Tibial artery (tissue), 4 donors: Measurements from ENCODE around the gene ABCA2.

ENCODE experiments used
- DNase-seq, 2 donors: peaks; one replicate each; pipeline ENCODE4 v3.0.0-alpha.2; 2019
- H3K27ac ChIP-seq, 2 donors: fragments of 200-600 bp; sonication (generic) in 1 of 2; 1 replicate in 1 of 2; 2 replicates in 1 of 2; pipeline ENCODE4 v1.5.1; 2018 to 2019; ENCODE audit warnings: mild to moderate bottlenecking in 1 of 2
- H3K27me3 ChIP-seq, 2 donors: fragments of 200-600 bp; sonication (generic) in 1 of 2; one replicate each; pipeline versions ENCODE4 v1.5.1 to v1.6.0; 2016 to 2019
- H3K36me3 ChIP-seq, 3 donors: fragments of 200-600 bp; sonication (generic) in 2 of 3; one replicate each; pipeline ENCODE4 v1.5.1; 2016 to 2019; ENCODE audit warnings: mild to moderate bottlenecking in 2 of 3
- H3K4me1 ChIP-seq, 4 donors: fragments of 200-600 bp; sonication (generic) in 2 of 4; 1 replicate in 3 of 4; 2 replicates in 1 of 4; pipeline ENCODE4 v1.5.1; 2016 to 2019
- H3K4me3 ChIP-seq, 2 donors: fragments of 200-600 bp; sonication (generic) in 1 of 2; 1 replicate in 1 of 2; 2 replicates in 1 of 2; pipeline ENCODE4 v1.5.1; 2018 to 2019; ENCODE audit warnings: mild to moderate bottlenecking in 2 of 2
- H3K9me3 ChIP-seq, 3 donors: fragments of 200-600 bp; sonication (generic) in 1 of 3; one replicate each; pipeline ENCODE4 v1.5.1; 2016 to 2019
- CTCF ChIP-seq, 2 experiments: fragments of 200-600 bp in 1 of 2; fragments of 450-650 bp in 1 of 2; IDR thresholded peaks; one replicate each; pipeline ENCODE4 v1.5.1; 2017 to 2019; ENCODE audit warnings: antibody characterized with exemption in 2 of 2, mild to moderate bottlenecking in 1 of 2, moderate library complexity in 1 of 2
- intact Hi-C: fragments of 100-400 bp; cut with DNase I; formaldehyde crosslinking; loops from one replicate; pipeline ENCODE4 v1.15.0; 2023; ENCODE audit warnings: low total_unique reads

Gene ABCA2

GRCh38 chr9:137058521-137059234, 30.6 kb upstream of the ABCA2 start:
- intact Hi-C loops, result no loop called here
- no peak overlapping the region for H3K4me3 ChIP-seq
- no peak overlapping the region for H3K27ac ChIP-seq
- DNase-seq, result no peak
- no peaks in the 10 kb centered on the region for H3K9me3 ChIP-seq
- H3K4me1 ChIP-seq, result peaks cover 0 to 26% (median 18%) of the 10 kb centered on the region in 4 donors
- no peak for TF ChIP-seq CTCF (IDR thresholded peaks at IDR 0.05)
- H3K27me3 ChIP-seq, result peaks cover under 1 to 39% of the 10 kb centered on the region in 2 donors
- H3K36me3 ChIP-seq, result no peaks in the 10 kb centered on the region

GRCh38 chr9:137057545-137057944, 29.5 kb upstream of the ABCA2 start:
- peaks cover 0 to 36% (median 25%) of the 10 kb centered on the region in 4 donors for H3K4me1 ChIP-seq

DNA sequence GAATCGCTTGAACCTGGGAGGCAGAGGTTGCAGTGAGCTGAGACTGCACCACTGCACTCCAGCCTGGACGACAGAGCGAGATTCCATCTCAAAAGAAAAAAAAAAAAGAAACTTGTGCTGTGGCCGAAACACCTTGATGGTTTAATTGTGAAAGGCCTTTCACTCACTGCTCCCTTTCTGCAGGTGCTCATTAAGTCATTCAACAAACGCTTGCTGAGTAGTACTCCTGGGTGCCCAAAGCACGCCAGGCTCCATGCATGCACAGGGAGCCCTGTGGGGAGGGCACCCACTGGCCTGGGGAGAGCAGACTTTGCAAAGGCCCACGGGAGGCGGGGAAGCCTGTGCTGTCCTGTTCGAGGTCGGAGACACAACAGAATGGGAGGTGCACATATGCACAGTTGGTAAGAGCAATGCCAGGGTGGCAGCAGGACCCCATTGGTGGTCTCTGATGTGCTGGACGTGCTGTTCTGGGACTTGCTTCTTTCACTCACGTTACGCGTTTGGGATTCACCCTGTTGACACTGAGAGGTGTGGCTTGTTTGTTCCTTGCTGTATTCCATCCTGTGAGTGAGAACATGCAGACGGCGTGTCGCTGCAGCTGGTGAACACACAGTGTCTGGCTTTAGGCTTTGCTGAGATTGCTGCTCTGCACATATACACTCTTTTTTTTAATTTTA, 28.8 kb upstream of the ABCA2 start:
- DNase-seq, result no peak
- H3K27ac ChIP-seq, result no peak overlapping the region

More at GRCh38 chr9:137057545-137057944, 29.5 kb upstream of the ABCA2 start:
- Histone ChIP-seq H3K9me3 (no peaks in the 10 kb centered on the region), H3K4me3 (no peak overlapping the region), H3K27me3 (peaks cover 6 to 43% of the 10 kb centered on the region in 2 donors), H3K36me3 (no peaks in the 10 kb centered on the region), H3K27ac (no peak overlapping the region)
- intact Hi-C loops, result no loop called here
- DNase-seq, result no peak
- no peak for TF ChIP-seq CTCF (IDR thresholded peaks at IDR 0.05)

DNA sequence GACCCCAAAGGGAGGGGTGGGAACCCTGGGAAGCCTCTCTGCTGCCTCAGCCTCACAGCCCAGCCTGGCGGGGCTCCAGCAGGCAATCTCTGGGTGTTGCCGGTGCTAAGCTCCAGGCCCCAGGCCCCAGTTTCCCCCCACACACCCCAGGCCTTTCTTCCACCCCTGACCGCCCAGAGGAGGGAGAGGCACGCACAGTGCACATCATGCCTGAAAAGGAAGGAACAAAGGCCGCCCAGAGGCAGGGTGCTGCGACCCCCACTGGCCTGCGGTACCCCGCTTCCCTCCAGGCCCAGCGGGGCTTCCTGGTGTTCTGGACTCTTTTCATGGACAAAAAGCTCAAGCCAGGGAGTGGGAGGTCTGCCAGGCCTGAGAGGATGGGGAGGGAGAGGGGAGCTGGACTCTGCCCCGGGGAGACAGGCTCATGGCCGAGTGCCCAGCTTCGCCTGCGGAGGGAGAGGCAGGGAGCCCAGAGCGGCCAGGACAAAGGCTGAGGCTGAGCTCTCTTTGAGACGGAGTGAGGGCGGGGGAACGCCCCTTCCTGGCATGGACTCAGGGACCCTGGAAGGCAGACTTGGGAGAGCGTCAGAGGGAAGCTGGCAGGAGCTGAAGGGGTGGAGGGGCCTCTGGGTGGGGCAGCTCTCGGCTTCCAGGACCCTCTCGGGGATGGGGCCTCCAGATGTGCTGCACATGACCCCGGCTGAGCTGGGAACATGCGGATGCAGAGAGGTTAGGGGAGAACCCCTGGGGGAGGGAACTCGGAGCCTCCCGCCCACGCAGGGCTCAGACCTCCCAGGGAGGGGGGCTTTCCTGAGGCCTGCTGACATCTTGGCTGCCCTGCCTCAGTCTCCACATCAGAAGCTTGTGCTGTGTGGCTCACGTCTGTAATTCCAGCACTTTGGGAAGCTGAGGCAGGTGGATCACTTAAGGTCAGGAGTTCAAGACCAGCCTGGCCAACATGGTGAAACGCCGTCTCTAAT, 27.6 kb upstream of the ABCA2 start:
- Histone ChIP-seq H3K27ac (no peak overlapping the region), H3K36me3 (no peaks in the 10 kb centered on the region), H3K27me3 (peaks cover 6 to 62% of the 10 kb centered on the region in 2 donors), H3K9me3 (no peaks in the 10 kb centered on the region), H3K4me1 (peaks cover 0 to 36% (median 25%) of the 10 kb centered on the region in 4 donors), H3K4me3 (no peak overlapping the region)
- intact Hi-C loops, result no loop called here
- peak in 1 of 2 donors; percentile 34 for DNase-seq
- TF ChIP-seq CTCF (IDR thresholded peaks at IDR 0.05), result no peak

More for the DNA sequence above, 28.8 kb upstream of the ABCA2 start:
- Histone ChIP-seq H3K4me1 (peaks cover 0 to 36% (median 25%) of the 10 kb centered on the region in 4 donors), H3K36me3 (no peaks in the 10 kb centered on the region), H3K4me3 (no peak overlapping the region), H3K9me3 (no peaks in the 10 kb centered on the region), H3K27me3 (peaks cover 6 to 50% of the 10 kb centered on the region in 2 donors)
- no peak for TF ChIP-seq CTCF (IDR thresholded peaks at IDR 0.05)
- intact Hi-C loops, result no loop called here

DNA sequence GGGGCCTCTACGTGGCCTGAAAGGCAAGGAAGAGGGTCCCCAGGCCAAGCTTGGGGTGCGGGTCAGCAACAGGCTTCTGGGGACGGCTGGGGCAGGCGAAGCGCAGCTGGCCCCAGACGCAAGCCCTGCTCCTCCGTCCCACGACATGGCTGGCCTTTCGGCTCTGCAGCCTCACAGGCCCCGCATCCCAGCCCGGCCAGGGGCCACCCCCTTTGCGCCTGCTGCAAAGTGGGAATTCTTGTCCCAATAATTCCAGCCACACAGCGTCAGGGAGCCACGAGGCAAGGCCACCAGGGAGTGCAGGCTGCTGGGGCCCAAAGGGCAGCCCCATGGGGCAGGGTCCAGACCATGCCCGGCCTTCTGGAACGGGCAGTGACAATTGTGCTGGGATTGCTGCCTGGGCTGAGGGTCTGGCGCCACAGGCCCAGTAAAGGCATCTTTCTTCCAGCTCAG, 26.9 kb upstream of the ABCA2 start:
- no peak overlapping the region for H3K4me3 ChIP-seq
- H3K36me3 ChIP-seq, result no peaks in the 10 kb centered on the region
- H3K27ac ChIP-seq, result no peak overlapping the region
- no peak for DNase-seq
- H3K9me3 ChIP-seq, result no peaks in the 10 kb centered on the region
- no peak for TF ChIP-seq CTCF (IDR thresholded peaks at IDR 0.05)
- H3K27me3 ChIP-seq, result peaks cover 6 to 67% of the 10 kb centered on the region in 2 donors
- intact Hi-C loops, result no loop called here
- H3K4me1 ChIP-seq, result peaks cover 0 to 36% (median 25%) of the 10 kb centered on the region in 4 donors
